Measurements from ENCODE around the gene DMRTC1.
"Not testable (repeated sequence)": the region's sequence is repeated elsewhere in the genome, so short reads cannot be mapped to it uniquely, and the experiment has no call there.

GRCh38 chrX:72932283-72932682 is 11.4 kb downstream of the DMRTC1 start:
- TF ChIP-seq TSHZ2 (CRISPR knock-in tag; IDR thresholded peaks at IDR 0.05); CREB5 (CRISPR knock-in tag; IDR thresholded peaks at IDR 0.05; ENCODE audit: low read depth); ZNF565 (CRISPR knock-in tag; conservative IDR thresholded peaks at IDR 0.05; ENCODE audit: low read depth); ZFP3 (CRISPR knock-in tag; IDR thresholded peaks at IDR 0.05); PATZ1 (CRISPR knock-in tag; IDR thresholded peaks at IDR 0.05; ENCODE audit: borderline replicate concordance); ZFP30 (CRISPR knock-in tag; IDR thresholded peaks at IDR 0.05); ARNTL (CRISPR knock-in tag; IDR thresholded peaks at IDR 0.05; ENCODE audit: borderline replicate concordance, low read depth); ESRRG (CRISPR knock-in tag; IDR thresholded peaks at IDR 0.05): not testable (repeated sequence)

Measured in SK-N-SH treated with all-trans-retinoic acid at 6 μM for 48 hours (cell line).